ENCODE measurements around the gene SLC27A1.

SLC27A1 gene

GRCh38 chr19:17532116-17532515 lies 61.8 kb downstream of the SLC27A1 start:
- no peak for TF ChIP-seq SIN3A (IDR thresholded peaks at IDR 0.05; ENCODE audit: borderline replicate concordance, insufficient read depth, low read length)

GRCh38 chr19:17532557-17532956 lies 62.2 kb downstream of the SLC27A1 start:
- no peak for TF ChIP-seq SIN3A (IDR thresholded peaks at IDR 0.05; ENCODE audit: borderline replicate concordance, insufficient read depth, low read length)
- no peak for TF ChIP-seq REST (IDR thresholded peaks at IDR 0.05; ENCODE audit: insufficient read depth in 1 of 2, low read depth in 2 of 2, low read length in 2 of 2)
- no peak for TF ChIP-seq FOXP2 (optimal IDR thresholded peaks at IDR 0.05; ENCODE audit: borderline replicate concordance, extremely low read depth, extremely low read length, insufficient read depth)
- no peak for TF ChIP-seq TAF1 (IDR thresholded peaks at IDR 0.05; ENCODE audit: borderline replicate concordance, insufficient read depth, low read length)
- no peak for TF ChIP-seq POLR2AphosphoS5 (IDR thresholded peaks at IDR 0.05; ENCODE audit: low read depth, low read length)

GRCh38 chr19:17534767-17535166 lies 64.4 kb downstream of the SLC27A1 start:
- TF ChIP-seq POLR2AphosphoS5 (IDR thresholded peaks at IDR 0.05; ENCODE audit: low read depth, low read length), result no peak
- no peak for TF ChIP-seq SIN3A (IDR thresholded peaks at IDR 0.05; ENCODE audit: borderline replicate concordance, insufficient read depth, low read length)
- no peak for TF ChIP-seq REST (IDR thresholded peaks at IDR 0.05; ENCODE audit: insufficient read depth in 1 of 2, low read depth in 2 of 2, low read length in 2 of 2)
- no peak for TF ChIP-seq FOXP2 (optimal IDR thresholded peaks at IDR 0.05; ENCODE audit: borderline replicate concordance, extremely low read depth, extremely low read length, insufficient read depth)
- no peak for TF ChIP-seq TAF1 (IDR thresholded peaks at IDR 0.05; ENCODE audit: borderline replicate concordance, insufficient read depth, low read length)

GRCh38 chr19:17536955-17537354 lies 66.6 kb downstream of the SLC27A1 start:
- TF ChIP-seq SIN3A (IDR thresholded peaks at IDR 0.05; ENCODE audit: borderline replicate concordance, insufficient read depth, low read length) (no peak), REST (IDR thresholded peaks at IDR 0.05; ENCODE audit: insufficient read depth in 1 of 2, low read depth in 2 of 2, low read length in 2 of 2) (no peak), POLR2AphosphoS5 (IDR thresholded peaks at IDR 0.05; ENCODE audit: low read depth, low read length) (no peak), FOXP2 (optimal IDR thresholded peaks at IDR 0.05; ENCODE audit: borderline replicate concordance, extremely low read depth, extremely low read length, insufficient read depth) (no peak), TAF1 (IDR thresholded peaks at IDR 0.05; ENCODE audit: borderline replicate concordance, insufficient read depth, low read length) (no peak)

- TF ChIP-seq REST (IDR thresholded peaks at IDR 0.05; ENCODE audit: insufficient read depth in 1 of 2, low read depth in 2 of 2, low read length in 2 of 2), result no peak
- TF ChIP-seq POLR2AphosphoS5 (IDR thresholded peaks at IDR 0.05; ENCODE audit: low read depth, low read length), result no peak
- TF ChIP-seq FOXP2 (optimal IDR thresholded peaks at IDR 0.05; ENCODE audit: borderline replicate concordance, extremely low read depth, extremely low read length, insufficient read depth), result no peak
- TF ChIP-seq SIN3A (IDR thresholded peaks at IDR 0.05; ENCODE audit: borderline replicate concordance, insufficient read depth, low read length), result no peak
- no peak for TF ChIP-seq TAF1 (IDR thresholded peaks at IDR 0.05; ENCODE audit: borderline replicate concordance, insufficient read depth, low read length)
Observed at GRCh38 chr19:17538684-17539237, 68.4 kb downstream of the SLC27A1 start.
